C4-2B (cell line): Measurements from ENCODE around the gene SYT1.

Source experiments
- ZFX ChIP-seq: fragments of 450-650 bp; IDR thresholded peaks from 2 replicates; pipeline ENCODE4 v1.6.1; 2017
- TF ChIP-seq, protein P1 (sequence below): fragments of 450-650 bp; conservative IDR thresholded peaks from 2 replicates; pipeline ENCODE4 v1.5.1; 2017; ENCODE audit warnings: mild to moderate bottlenecking

DNA sequence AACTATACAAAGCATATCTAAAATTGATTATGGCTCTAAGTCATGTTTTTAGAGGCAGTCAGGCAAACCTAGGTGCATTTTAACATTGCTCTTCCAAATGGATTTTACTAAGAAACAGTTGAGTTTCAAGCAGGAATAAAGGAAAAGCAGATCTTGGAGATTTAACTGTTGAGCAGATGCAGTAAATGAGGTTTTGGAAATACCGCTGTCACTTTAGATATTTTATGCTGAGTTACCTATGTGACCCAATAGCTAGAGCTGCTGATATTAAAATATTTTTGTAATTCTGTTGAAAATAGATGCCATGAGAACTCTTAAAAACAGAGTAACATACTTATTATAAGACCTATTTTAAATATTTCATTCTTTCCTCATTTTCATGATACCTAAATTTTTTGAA lies 181.4 kb downstream of the SYT1 start:
- TF ChIP-seq, protein P1, sequence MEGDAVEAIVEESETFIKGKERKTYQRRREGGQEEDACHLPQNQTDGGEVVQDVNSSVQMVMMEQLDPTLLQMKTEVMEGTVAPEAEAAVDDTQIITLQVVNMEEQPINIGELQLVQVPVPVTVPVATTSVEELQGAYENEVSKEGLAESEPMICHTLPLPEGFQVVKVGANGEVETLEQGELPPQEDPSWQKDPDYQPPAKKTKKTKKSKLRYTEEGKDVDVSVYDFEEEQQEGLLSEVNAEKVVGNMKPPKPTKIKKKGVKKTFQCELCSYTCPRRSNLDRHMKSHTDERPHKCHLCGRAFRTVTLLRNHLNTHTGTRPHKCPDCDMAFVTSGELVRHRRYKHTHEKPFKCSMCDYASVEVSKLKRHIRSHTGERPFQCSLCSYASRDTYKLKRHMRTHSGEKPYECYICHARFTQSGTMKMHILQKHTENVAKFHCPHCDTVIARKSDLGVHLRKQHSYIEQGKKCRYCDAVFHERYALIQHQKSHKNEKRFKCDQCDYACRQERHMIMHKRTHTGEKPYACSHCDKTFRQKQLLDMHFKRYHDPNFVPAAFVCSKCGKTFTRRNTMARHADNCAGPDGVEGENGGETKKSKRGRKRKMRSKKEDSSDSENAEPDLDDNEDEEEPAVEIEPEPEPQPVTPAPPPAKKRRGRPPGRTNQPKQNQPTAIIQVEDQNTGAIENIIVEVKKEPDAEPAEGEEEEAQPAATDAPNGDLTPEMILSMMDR = no peak
- TF ChIP-seq ZFX = no peak
